NCI-H748 treated with DMSO at 0.1 percent for 48 hours (cell line): ENCODE results near the gene STAC3.
A peak's percentile ranks its signal among the peaks of the same experiment; 100 is the strongest.

ENCODE experiments used
- DNase-seq: peaks from one replicate; lab custom pipeline; 2025; lab: John Stamatoyannopoulos, UW

Gene STAC3

GRCh38 chr12:57222286-57223190 lies 28.4 kb downstream of the STAC3 start:
- no peak for DNase-seq

- no peak for DNase-seq
Measured at GRCh38 chr12:57221169-57221917, 29.6 kb downstream of the STAC3 start.

GRCh38 chr12:57220770-57221168 lies 30.2 kb downstream of the STAC3 start:
- DNase-seq, result no peak

DNA sequence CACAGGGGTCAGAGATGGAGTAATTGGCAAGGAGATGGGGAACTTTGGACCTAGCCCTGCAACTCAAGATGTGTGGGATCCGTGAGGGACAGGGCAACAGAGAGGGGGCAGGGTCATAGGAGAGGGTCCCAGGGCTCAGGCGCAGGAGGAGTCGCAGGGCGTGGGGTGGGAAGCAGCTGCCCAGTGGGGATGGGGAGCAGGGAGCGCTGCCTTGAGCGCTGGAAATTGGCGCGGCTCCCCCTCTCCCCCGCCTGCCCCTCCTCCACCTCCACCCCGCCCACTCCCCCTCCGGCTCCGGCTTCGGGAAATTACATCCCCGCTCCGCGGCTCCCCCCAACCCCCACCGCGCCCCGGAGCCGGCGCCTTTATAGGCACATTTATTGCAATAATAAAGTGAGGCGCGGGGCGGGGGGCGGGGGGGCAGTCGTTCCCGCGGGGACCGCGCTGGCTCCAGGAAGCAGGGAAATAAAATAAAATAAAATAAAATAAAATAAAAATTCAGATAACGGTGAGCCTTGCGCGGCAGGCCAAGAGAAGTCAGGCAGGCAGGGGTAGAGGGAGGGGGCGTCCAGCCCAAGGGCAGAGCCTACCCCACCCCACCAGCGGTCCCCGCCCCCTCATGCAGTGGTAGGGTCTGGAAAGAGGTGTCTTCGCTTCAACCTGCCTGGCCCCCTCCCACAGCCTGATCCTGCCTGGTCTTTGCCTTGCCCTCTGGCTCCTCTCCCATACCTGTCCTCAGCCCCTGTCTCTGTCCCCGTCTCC lies 30.8 kb downstream of the STAC3 start:
- no peak for DNase-seq

GRCh38 chr12:57219205-57219992 lies 31.6 kb downstream of the STAC3 start:
- DNase-seq, result no peak

- no peak for DNase-seq
Measured at GRCh38 chr12:57218030-57218853, 32.7 kb downstream of the STAC3 start.

- DNase-seq, result no peak
Measured at GRCh38 chr12:57216921-57217879, 33.8 kb downstream of the STAC3 start.

DNA sequence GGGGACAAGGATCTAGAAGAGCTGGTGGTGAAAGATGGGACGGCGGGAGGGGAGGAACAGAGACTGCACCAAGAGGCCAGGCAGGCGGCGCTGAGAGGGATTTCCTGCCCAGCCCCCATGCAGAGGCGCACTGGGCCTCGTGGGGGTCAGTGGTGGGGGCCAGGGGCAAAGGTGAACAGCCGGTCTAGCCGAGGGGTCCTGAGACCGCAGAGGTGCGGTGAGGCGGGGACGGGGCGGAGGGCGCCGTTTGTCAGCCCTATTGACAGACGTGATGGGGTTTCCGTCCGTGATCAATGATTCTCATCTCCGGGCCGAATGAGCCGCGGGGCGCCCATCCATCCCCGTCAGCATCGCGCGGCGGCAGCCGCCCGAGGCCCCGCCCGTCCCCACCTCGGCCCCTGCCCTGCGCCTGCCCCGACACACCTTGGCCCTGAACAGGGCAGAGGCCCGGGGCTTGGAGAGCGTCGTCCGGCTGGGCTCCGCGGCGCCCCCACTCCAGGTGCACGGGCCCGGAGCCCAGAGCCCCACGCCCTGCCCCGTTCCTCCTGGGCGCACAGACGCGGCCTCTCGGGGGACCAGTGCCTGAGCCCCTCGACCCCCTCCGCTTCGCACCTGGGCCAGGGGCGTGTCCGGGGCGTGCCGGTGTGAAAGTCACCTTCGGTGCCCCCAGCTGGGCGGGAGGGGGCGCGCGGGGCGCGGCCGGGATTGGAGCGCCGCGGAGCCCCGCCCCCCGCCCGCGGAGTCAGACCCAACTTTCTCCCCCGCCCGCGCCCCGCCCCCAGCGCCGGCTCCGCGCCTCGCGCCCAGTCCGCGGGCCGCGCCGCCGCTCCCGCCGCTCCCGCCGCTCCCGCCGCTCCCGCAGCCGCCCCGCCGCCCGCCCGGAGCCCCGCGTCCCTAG lies 34.7 kb downstream of the STAC3 start, which contains the start of gene NXPH4:
NXPH4 (plus strand) TSS at position 781 of the 898 bp plus-strand sequence. CDS start 176 bp downstream, outside the sequence.
- peak; percentile 46 for DNase-seq

GRCh38 chr12:57215668-57216013 lies 35.3 kb downstream of the STAC3 start:
- no peak for DNase-seq

DNA sequence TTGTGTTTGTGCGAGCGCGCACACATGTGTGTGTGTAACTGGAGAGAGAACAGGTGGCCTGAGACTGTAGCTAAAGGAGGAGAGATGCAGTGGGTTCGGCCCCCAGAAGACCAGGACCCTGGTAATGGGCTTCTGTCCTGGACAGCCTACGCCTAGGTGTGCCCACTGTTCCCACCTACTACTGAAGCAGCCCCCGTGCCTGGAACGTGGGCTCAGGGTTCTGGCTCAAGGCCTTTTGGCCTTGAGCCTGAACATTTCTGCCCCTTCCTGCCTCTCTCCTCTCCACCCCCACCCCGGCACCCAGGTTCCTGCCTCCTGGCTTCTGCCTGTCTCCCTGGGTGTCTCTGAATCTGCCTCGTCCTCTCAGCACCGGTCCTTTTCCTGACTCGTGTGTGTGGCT lies 35.9 kb downstream of the STAC3 start:
- DNase-seq, result no peak

DNA sequence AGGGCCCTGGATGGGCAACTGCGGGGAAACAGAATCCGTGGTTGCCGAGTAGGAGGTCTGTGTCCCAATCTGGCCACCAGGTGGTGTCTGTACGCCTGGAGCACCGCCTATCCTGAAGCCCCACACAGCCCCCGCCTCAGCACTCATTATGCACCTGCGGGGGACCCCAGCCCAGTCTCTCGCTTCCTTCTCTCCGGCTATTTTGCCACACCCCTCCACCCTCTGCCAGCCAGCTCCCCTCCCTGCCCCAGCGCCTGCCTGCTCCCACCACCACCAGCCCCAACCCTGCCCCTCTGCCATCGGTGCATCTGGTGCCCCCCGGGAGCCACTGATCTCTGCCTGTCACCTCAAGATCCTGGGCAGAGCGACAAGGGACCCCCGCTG lies 36.6 kb downstream of the STAC3 start:
- peak; percentile 80 for DNase-seq

DNA sequence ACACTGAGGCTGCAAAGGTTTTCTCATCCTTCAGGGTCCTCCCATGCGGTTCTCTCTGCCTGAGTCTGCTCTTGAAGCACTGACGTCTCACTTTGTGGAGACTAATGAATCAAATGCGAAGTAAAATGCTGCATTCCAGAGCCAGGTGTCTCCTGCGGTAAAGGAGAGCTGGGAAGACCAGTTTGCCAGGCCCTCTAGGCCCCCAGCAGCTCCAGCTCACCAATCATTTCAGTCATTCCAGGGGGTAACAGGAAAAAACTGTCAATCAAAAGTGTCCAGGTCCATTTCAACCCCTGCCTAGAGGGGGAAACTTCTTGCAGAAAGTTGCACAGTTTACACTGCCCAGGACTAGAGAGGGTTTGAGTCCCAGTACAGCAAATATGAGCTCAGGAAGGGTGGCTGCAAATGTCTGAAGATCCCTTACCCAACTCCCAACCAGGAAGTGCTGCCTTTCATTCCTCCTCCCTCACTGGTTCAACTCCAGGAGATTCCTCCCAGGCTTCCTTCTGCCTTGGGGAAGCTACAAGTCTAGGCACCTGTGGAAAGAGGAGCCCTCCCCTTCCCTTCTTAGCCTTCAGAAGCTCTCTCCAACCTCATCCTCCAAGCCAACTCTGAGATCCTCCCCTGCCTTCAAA lies 37.1 kb downstream of the STAC3 start:
- DNase-seq, result no peak

GRCh38 chr12:57213058-57213715 lies 37.8 kb downstream of the STAC3 start:
- DNase-seq, result peak; percentile 69

DNA sequence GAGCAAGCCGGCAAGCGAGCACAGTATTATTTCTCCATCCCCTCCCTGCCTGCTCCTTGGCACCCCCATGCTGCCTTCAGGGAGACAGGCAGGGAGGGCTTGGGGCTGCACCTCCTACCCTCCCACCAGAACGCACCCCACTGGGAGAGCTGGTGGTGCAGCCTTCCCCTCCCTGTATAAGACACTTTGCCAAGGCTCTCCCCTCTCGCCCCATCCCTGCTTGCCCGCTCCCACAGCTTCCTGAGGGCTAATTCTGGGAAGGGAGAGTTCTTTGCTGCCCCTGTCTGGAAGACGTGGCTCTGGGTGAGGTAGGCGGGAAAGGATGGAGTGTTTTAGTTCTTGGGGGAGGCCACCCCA lies 38.3 kb downstream of the STAC3 start:
- DNase-seq, result no peak

DNA sequence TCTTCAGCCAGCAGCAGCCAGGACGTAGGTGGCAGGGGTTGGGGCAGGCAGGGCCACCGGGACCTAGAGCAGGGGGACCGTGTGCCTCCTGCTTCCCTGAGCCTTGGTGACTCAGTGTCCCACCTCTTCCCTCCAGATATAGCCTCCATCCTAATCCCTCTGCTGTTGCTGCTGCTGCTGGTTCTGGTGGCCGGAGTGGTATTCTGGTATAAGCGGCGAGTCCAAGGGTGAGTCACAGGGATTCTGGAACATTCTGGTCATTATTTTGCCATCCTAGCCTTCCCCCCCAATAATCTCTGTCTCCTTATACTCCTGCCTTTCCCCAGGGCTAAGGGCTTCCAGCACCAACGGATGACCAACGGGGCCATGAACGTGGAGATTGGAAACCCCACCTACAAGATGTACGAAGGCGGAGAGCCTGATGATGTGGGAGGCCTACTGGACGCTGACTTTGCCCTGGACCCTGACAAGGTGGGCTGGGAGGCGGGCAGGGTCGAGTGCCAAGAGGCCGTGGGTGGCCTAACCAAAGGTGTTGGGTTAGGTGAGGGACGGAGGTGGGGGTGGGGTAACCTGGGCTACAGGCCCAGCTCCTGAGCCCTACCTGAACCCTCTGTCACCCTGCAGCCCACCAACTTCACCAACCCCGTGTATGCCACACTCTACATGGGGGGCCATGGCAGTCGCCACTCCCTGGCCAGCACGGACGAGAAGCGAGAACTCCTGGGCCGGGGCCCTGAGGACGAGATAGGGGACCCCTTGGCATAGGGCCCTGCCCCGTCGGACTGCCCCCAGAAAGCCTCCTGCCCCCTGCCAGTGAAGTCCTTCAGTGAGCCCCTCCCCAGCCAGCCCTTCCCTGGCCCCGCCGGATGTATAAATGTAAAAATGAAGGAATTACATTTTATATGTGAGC lies 38.9 kb downstream of the STAC3 start:
- DNase-seq, result no peak

GRCh38 chr12:57210926-57211692 lies 39.9 kb downstream of the STAC3 start:
- DNase-seq, result no peak
